HCT116 (cell line): ENCODE results near the gene GIMD1. TPM values are rescaled to one million over a fixed set of nuclear protein-coding genes. Genes with fewer than 3 reads are reported as not detected.

Experiments used
- ATAC-seq: fragments of 200-7000 bp; cut with Tn5 transposase; 2 replicates; pipeline ENCODE4 v1.9.1; 2020; ENCODE audit warnings: mild to moderate bottlenecking, moderate library complexity
- BruUV-seq: library from RNA; stranded (reverse); fragments of 400-500 nt; replicated peaks from 2 replicates; lab custom pipeline; 2021; lab: Mats Ljungman, UMichigan
- CTCF ChIA-PET: fragments of 300-600 bp; sonication (Branson Sonifier 250); formaldehyde crosslinking; loops from one replicate; lab custom pipeline; 2021; ENCODE audit warnings: antibody characterized with exemption; lab: Charles Lee
- POLR2A ChIA-PET: fragments of 300-600, 350-600 bp; sonication (Branson Sonifier 250); formaldehyde crosslinking; loops from one replicate; lab custom pipeline; 2021; ENCODE audit warnings: antibody characterized with exemption; lab: Charles Lee
- RAD21 ChIA-PET, 2 experiments: fragments of 300-600 bp; sonication (Branson Sonifier 250); formaldehyde crosslinking; loops; one replicate each; lab custom pipeline; 2023; ENCODE audit warnings: low total read pairs in 2 of 2; ENCODE audit not compliant: uncharacterized antibody in 2 of 2, unreplicated experiment in 2 of 2, low non-redundant PET in 1 of 2; lab: Charles Lee
- DNase-seq: peaks from one replicate; pipeline ENCODE4 v3.0.0-alpha.2; 2010; ENCODE audit warnings: low read depth, low spot score
- H2AFZ ChIP-seq: fragments of 200-600 bp; shearing (Covaris generic), sonication (generic); 2 replicates; pipeline ENCODE4 v1.6.1; 2017; ENCODE audit warnings: low read depth, mixed run types, mixed read lengths, antibody characterized with exemption, low read length; ENCODE audit not compliant: poor library complexity, severe bottlenecking
- H3K27ac ChIP-seq: 2 replicates; pipeline ENCODE4 v1.5.1; 2012; ENCODE audit warnings: low read depth, low read length
- H3K27me3 ChIP-seq: fragments of 200-600 bp; sonication (generic); 2 replicates; pipeline ENCODE4 v1.6.1; 2016; ENCODE audit warnings: mixed run types, low read length, mixed read lengths; ENCODE audit not compliant: insufficient read depth
- H3K36me3 ChIP-seq, 2 experiments: fragments of 200-500 bp in 1 of 2; fragments of 200-600 bp in 1 of 2; sonication (Bioruptor generic) in 1 of 2; sonication (generic) in 1 of 2; 2 replicates each; pipeline versions ENCODE4 v1.5.1 to v1.6.1; 2014 to 2016; ENCODE audit warnings: low read length in 2 of 2, inconsistent platforms in 1 of 2, mixed read lengths in 1 of 2, mixed run types in 1 of 2; ENCODE audit not compliant: insufficient read depth in 2 of 2, control insufficient read depth in 1 of 2
- H3K4me1 ChIP-seq, 2 experiments: fragments of 200-600 bp in 1 of 2; sonication (generic) in 1 of 2; 2 replicates each; pipeline versions ENCODE4 v1.5.1 to v1.6.1; 2012 to 2017; ENCODE audit warnings: low read length in 2 of 2, inconsistent platforms in 1 of 2, mild to moderate bottlenecking in 1 of 2, mixed read lengths in 1 of 2, mixed run types in 1 of 2, moderate library complexity in 1 of 2; ENCODE audit not compliant: insufficient read depth in 2 of 2, control insufficient read depth in 1 of 2
- H3K4me2 ChIP-seq: fragments of 200-600 bp; sonication (generic); 2 replicates; pipeline ENCODE4 v1.6.1; 2017; ENCODE audit warnings: mixed run types, low read length, mixed read lengths
- H3K4me3 ChIP-seq, 2 experiments: fragments of 200-600 bp in 1 of 2; sonication (generic) in 1 of 2; replicated peaks in 1 of 2; 2 replicates each; pipeline ENCODE4 v1.5.1; 2011 to 2016; ENCODE audit warnings: low read length in 2 of 2, control low read depth in 1 of 2, low read depth in 1 of 2, mild to moderate bottlenecking in 1 of 2, mixed read lengths in 1 of 2, mixed run types in 1 of 2
- H3K79me2 ChIP-seq: fragments of 200-600 bp; sonication (generic); 2 replicates; pipeline ENCODE4 v1.6.1; 2017; ENCODE audit warnings: mild to moderate bottlenecking, mixed run types, low read length, moderate library complexity, mixed read lengths; ENCODE audit not compliant: insufficient read depth
- H3K9ac ChIP-seq: fragments of 200-600 bp; sonication (generic); 2 replicates; pipeline ENCODE4 v1.6.1; 2016; ENCODE audit warnings: low read length, mixed read lengths
- H3K9me2 ChIP-seq: fragments of 200-600 bp; sonication (generic), shearing (Covaris generic); 2 replicates; pipeline ENCODE4 v1.6.1; 2017; ENCODE audit warnings: mixed run types, mild to moderate bottlenecking, moderate library complexity; ENCODE audit not compliant: insufficient read depth
- H3K9me3 ChIP-seq, 2 experiments: fragments of 200-500 bp in 1 of 2; fragments of 200-600 bp in 1 of 2; sonication (Bioruptor generic) in 1 of 2; sonication (generic) in 1 of 2; 2 replicates each; pipeline ENCODE4 v1.6.1; 2014 to 2017; ENCODE audit warnings: low read length in 2 of 2, mixed read lengths in 2 of 2, inconsistent platforms in 1 of 2, low read depth in 1 of 2, mild to moderate bottlenecking in 1 of 2, mixed run types in 1 of 2, moderate library complexity in 1 of 2; ENCODE audit not compliant: control insufficient read depth in 1 of 2, insufficient read depth in 1 of 2
- H4K20me1 ChIP-seq: fragments of 200-600 bp; sonication (generic), shearing (Covaris generic); 2 replicates; pipeline ENCODE4 v1.6.1; 2017; ENCODE audit warnings: mixed run types, mild to moderate bottlenecking, moderate library complexity; ENCODE audit not compliant: insufficient read depth
- CBX3 ChIP-seq: IDR thresholded peaks from 2 replicates; pipeline ENCODE4 v1.6.1; 2012; ENCODE audit warnings: low read depth
- CEBPB ChIP-seq: IDR thresholded peaks from 2 replicates; pipeline ENCODE4 v1.6.1; 2012; ENCODE audit warnings: low read depth
- EGR1 ChIP-seq: IDR thresholded peaks from 2 replicates; pipeline ENCODE4 v1.6.1; 2012; ENCODE audit warnings: low read depth
- EZH2 ChIP-seq: fragments of 200-600 bp; sonication (generic); IDR thresholded peaks from 2 replicates; pipeline ENCODE4 v1.6.1; 2017; ENCODE audit warnings: antibody characterized with exemption, mixed run types
- FOSL1 ChIP-seq: IDR thresholded peaks from 2 replicates; pipeline ENCODE4 v1.6.1; 2012; ENCODE audit warnings: low read depth
- JUND ChIP-seq: IDR thresholded peaks from 2 replicates; pipeline ENCODE4 v1.6.1; 2012
- POLR2A ChIP-seq: IDR thresholded peaks from 2 replicates; pipeline ENCODE4 v1.7.0; 2011; ENCODE audit warnings: borderline replicate concordance; ENCODE audit not compliant: insufficient read depth, insufficient read length; ENCODE audit errors: extremely low read depth
- POLR2AphosphoS5 ChIP-seq: IDR thresholded peaks from 2 replicates; pipeline ENCODE4 v1.6.1; 2011; ENCODE audit warnings: mild to moderate bottlenecking, low read depth, low read length, moderate library complexity
- SP1 ChIP-seq: IDR thresholded peaks from 2 replicates; pipeline ENCODE4 v1.6.1; 2012; ENCODE audit warnings: low read depth
- YY1 ChIP-seq: IDR thresholded peaks from 2 replicates; pipeline ENCODE4 v1.6.1; 2011; ENCODE audit warnings: low read length, low read depth, moderate library complexity, mild to moderate bottlenecking; ENCODE audit not compliant: insufficient replicate concordance; ENCODE audit errors: extremely low read depth
- ZNF274 ChIP-seq: fragments of 200-500 bp; sonication (Bioruptor generic); IDR thresholded peaks from 2 replicates; pipeline ENCODE4 v1.6.1; 2014; ENCODE audit warnings: mild to moderate bottlenecking, low read depth, low read length, inconsistent platforms
- intact Hi-C: fragments of 100-400 bp; cut with micrococcal nuclease; formaldehyde crosslinking; loops from 2 replicates; pipeline ENCODE4 v1.10.0; 2022
- total RNA-seq: library from RNA; stranded (reverse); gene quantifications from one replicate; pipeline ENCODE4 v1.2.1, GENCODE V29; 2021; ENCODE audit not compliant: unreplicated experiment
- TF ChIP-seq, protein P1 (sequence below): IDR thresholded peaks from 2 replicates; pipeline ENCODE4 v1.6.1; 2012
- TF ChIP-seq, protein P2 (sequence below): IDR thresholded peaks from 2 replicates; pipeline ENCODE4 v1.6.1; 2012; ENCODE audit warnings: low read depth

Gene GIMD1
- total RNA-seq, 1 experiment from 2014 or later: not detected

DNA sequence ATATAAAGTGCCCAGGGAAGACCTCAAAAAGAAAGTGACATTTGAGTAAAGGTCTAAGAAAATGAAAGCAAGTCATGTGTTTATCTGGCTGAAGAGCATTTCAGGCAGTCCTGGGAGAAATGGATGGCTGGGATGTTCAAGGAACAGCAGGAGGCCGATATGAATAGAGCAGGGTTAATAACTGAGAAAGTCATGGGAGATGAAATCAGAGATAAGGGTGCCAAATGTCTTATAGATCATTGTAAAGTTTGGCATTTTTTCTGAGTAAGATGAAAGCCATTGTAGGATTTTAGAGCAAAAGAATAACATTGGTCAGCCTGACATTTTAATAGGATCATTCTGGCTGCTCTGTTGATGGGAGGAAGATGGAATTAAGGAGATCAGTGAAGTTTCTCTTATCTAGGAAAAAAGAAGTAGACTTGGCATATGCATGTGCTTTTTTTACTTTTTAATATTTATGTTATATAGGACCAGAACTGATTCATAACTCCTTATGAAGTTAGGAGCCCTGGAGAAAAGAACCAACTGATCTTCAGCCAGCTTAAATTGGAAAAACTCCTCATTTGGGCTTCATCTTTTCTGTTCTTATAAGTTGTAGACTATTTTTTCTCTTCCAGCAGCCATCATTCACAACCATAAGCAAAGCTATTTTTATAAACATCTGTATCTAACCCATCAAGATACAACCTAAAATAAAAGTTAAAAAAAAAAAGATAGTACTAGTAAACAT lies 33.7 kb downstream of the GIMD1 start:
- DNase-seq: no peak
- Histone ChIP-seq H3K79me2 (peaks cover 22% of the 10 kb centered on the region), H3K4me2 (no peak overlapping the region), H3K9me3 (no peaks in the 10 kb centered on the region), H3K4me3 (no peak overlapping the region), H2AFZ (no peak overlapping the region), H3K9me2 (no peaks in the 10 kb centered on the region), H4K20me1 (no peaks in the 10 kb centered on the region), H3K9ac (no peak overlapping the region), H3K4me1 (no peaks in the 10 kb centered on the region), H3K36me3 (peaks cover 41% of the 10 kb centered on the region in 2 experiments), H3K27me3 (no peaks in the 10 kb centered on the region), H3K27ac (no peak overlapping the region)
- POLR2A ChIA-PET: no interaction called here
- no peak for TF ChIP-seq CBX3
- CTCF ChIA-PET: no interaction called here
- RAD21 ChIA-PET: no interaction called here
- ATAC-seq: no peak
- intact Hi-C loops: no loop called here
- no TSS peak for BruUV-seq

DNA sequence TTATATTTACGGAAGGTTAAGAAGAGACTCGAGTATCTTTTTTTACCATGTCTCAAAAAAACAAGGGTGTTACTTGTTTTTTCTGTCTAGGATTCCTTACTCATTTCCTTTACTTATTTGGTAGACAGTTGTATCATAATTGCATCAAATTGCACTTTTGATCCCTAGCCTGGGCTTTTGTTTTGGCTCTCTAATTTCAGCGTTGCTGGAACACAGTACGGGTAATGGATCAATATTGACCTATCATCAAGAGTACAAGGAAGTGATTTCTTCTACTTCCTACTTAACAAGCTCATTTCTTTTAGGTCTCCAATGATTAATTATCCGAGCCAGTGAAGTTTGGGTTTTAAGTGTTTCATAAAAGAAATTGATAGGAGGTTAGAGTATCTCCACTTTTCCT lies 35.4 kb downstream of the GIMD1 start:
- BruUV-seq: no TSS peak
- H4K20me1 ChIP-seq: no peaks in the 10 kb centered on the region
- ATAC-seq: no peak
- no peak for TF ChIP-seq POLR2AphosphoS5
- TF ChIP-seq EZH2: no peak
- no peak for TF ChIP-seq FOSL1
- no peak for TF ChIP-seq SP1
- no peak for TF ChIP-seq POLR2A
- TF ChIP-seq YY1: no peak
- TF ChIP-seq, protein P1, sequence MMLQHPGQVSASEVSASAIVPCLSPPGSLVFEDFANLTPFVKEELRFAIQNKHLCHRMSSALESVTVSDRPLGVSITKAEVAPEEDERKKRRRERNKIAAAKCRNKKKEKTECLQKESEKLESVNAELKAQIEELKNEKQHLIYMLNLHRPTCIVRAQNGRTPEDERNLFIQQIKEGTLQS: no peak
- TF ChIP-seq CEBPB: no peak
- no peak for TF ChIP-seq ZNF274
- TF ChIP-seq, protein P2, sequence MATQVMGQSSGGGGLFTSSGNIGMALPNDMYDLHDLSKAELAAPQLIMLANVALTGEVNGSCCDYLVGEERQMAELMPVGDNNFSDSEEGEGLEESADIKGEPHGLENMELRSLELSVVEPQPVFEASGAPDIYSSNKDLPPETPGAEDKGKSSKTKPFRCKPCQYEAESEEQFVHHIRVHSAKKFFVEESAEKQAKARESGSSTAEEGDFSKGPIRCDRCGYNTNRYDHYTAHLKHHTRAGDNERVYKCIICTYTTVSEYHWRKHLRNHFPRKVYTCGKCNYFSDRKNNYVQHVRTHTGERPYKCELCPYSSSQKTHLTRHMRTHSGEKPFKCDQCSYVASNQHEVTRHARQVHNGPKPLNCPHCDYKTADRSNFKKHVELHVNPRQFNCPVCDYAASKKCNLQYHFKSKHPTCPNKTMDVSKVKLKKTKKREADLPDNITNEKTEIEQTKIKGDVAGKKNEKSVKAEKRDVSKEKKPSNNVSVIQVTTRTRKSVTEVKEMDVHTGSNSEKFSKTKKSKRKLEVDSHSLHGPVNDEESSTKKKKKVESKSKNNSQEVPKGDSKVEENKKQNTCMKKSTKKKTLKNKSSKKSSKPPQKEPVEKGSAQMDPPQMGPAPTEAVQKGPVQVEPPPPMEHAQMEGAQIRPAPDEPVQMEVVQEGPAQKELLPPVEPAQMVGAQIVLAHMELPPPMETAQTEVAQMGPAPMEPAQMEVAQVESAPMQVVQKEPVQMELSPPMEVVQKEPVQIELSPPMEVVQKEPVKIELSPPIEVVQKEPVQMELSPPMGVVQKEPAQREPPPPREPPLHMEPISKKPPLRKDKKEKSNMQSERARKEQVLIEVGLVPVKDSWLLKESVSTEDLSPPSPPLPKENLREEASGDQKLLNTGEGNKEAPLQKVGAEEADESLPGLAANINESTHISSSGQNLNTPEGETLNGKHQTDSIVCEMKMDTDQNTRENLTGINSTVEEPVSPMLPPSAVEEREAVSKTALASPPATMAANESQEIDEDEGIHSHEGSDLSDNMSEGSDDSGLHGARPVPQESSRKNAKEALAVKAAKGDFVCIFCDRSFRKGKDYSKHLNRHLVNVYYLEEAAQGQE: no peak
- no peak for TF ChIP-seq EGR1
- no peak for TF ChIP-seq JUND
- no peak overlapping the region for H3K4me3 ChIP-seq
- intact Hi-C loops: no loop called here
- DNase-seq: no peak
- ChIA-PET CTCF (no interaction called here), RAD21 (no interaction called here), POLR2A (no interaction called here)
- no peaks in the 10 kb centered on the region for H3K4me1 ChIP-seq
- no peaks in the 10 kb centered on the region for H3K9me3 ChIP-seq
- no peak overlapping the region for H3K27ac ChIP-seq
- no peak overlapping the region for H3K9ac ChIP-seq
- H3K79me2 ChIP-seq: peaks cover 23% of the 10 kb centered on the region
- H2AFZ ChIP-seq: no peak overlapping the region
- no peaks in the 10 kb centered on the region for H3K27me3 ChIP-seq
- no peak overlapping the region for H3K4me2 ChIP-seq
- H3K9me2 ChIP-seq: no peaks in the 10 kb centered on the region
- H3K36me3 ChIP-seq: peaks cover 46 to 51% of the 10 kb centered on the region in 2 experiments
